ENCODE data around the gene CFAP299. TPM values are rescaled to one million over a fixed set of nuclear protein-coding genes. Genes with fewer than 3 reads are reported as not detected.

The CFAP299 gene
- total and polyA plus RNA-seq, 2 experiments from 2014 or later, result 0.24 to 1.4 TPM

- Histone ChIP-seq H3K27ac (no peak overlapping the region), H3K4me1 (ENCODE audit: low read depth) (no peaks in the 10 kb centered on the region), H3K9me3 (ENCODE audit: low read depth) (no peaks in the 10 kb centered on the region), H3K27me3 (no peaks in the 10 kb centered on the region), H3K4me3 (no peak overlapping the region), H3K36me3 (no peaks in the 10 kb centered on the region)
- TF ChIP-seq CTCF (IDR thresholded peaks at IDR 0.05; ENCODE audit: low read depth, low read length), result no peak
- DNase-seq (ENCODE audit: low read depth in 1 of 2, low spot score in 1 of 2), result no peak
Observed at GRCh38 chr4:80390178-80390577, 54.6 kb downstream of the CFAP299 start.

DNA sequence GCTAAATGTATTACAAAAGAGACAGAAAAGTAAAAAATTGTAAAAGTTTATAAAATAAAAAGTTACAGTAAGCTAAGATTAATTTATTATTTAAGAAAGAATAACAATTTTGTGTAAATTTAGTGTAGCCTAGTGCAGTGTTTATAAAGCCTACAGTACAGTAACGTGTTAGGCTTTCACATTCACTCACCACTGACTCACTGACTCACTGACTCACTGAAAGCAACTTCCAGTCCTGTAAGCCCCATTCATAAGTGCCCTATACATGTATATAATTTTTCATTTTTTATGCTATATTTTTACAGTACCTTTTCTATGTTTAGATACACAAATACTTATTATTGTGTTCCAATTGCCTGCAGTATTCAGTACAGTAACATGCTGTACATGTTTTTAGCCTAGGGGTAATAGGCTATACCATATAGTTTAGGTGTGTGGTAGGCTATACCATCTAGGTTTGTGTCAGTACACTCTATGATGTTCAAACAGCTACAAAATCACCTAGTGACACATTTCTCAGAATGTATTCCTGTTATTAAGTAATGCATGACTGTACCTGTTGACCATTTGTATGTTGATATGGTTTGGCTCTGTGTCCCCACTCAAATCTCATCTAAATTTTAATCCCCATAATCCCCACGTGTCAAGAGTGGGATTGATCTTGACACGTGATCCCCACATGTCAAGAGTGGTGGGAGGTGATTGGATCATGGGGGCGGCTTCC is 57.9 kb downstream of the CFAP299 start:
- no peak for TF ChIP-seq CTCF (IDR thresholded peaks at IDR 0.05; ENCODE audit: low read depth, low read length)
- H3K9me3 ChIP-seq (ENCODE audit: low read depth), result no peaks in the 10 kb centered on the region
- DNase-seq (ENCODE audit: low read depth in 1 of 2, low spot score in 1 of 2), result peak in 1 of 2 donors; percentile 20

DNA sequence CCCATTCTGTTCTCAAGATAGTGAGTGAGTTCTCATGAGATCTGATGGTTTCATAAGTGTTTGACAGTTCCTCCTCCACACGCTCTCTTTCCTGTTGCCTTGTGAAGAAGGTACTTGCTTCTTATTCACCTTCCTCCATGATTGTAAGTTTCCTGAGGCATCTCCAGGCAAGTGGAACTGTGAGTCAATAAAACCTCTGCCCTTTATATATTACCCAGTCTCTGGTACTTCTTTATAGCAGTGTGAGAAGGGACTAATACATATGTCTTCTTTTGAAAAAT is 58.4 kb downstream of the CFAP299 start:
- DNase-seq (ENCODE audit: low read depth in 1 of 2, low spot score in 1 of 2), result no peak
- no peaks in the 10 kb centered on the region for H3K27me3 ChIP-seq

More for the DNA sequence above, 57.9 kb downstream of the CFAP299 start:
- no peaks in the 10 kb centered on the region for H3K36me3 ChIP-seq
- H3K27me3 ChIP-seq, result no peaks in the 10 kb centered on the region
- H3K4me3 ChIP-seq, result no peak overlapping the region
- no peaks in the 10 kb centered on the region for H3K4me1 ChIP-seq (ENCODE audit: low read depth)
- no peak overlapping the region for H3K27ac ChIP-seq

DNA sequence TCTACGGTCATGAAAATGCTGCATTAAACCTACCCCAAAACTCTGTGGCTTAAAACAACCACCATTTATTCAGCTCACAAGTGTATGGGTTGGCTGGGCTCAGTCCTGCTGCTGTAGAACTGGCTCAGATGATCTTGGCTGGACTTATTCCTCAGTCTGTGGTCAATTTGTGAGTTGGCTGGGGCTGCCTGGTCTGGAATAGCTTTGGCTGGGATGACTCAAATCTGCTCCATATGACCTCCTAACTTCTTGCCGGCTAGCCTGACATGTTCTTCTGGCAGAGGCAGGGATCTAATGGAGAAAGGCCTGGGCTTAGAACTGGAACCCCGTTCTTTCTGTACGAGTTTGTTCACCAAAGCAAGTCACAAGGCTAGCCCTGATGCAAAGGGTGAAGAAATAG is 71.7 kb downstream of the CFAP299 start:
- H3K27ac ChIP-seq, result no peak overlapping the region

More for the DNA sequence above, 58.4 kb downstream of the CFAP299 start:
- Histone ChIP-seq H3K4me1 (ENCODE audit: low read depth) (no peaks in the 10 kb centered on the region), H3K36me3 (no peaks in the 10 kb centered on the region), H3K27ac (no peak overlapping the region), H3K4me3 (no peak overlapping the region), H3K9me3 (ENCODE audit: low read depth) (no peaks in the 10 kb centered on the region)
- TF ChIP-seq CTCF (IDR thresholded peaks at IDR 0.05; ENCODE audit: low read depth, low read length), result no peak

GRCh38 chr4:80409809-80410208 is 74.3 kb downstream of the CFAP299 start:
- H3K4me1 ChIP-seq (ENCODE audit: low read depth), result no peaks in the 10 kb centered on the region
- H3K9me3 ChIP-seq (ENCODE audit: low read depth), result no peaks in the 10 kb centered on the region
- H3K27ac ChIP-seq, result no peak overlapping the region
- H3K36me3 ChIP-seq, result no peaks in the 10 kb centered on the region
- H3K4me3 ChIP-seq, result no peak overlapping the region
- no peak for DNase-seq (ENCODE audit: low read depth in 1 of 2, low spot score in 1 of 2)
- no peak for TF ChIP-seq CTCF (IDR thresholded peaks at IDR 0.05; ENCODE audit: low read depth, low read length)
- H3K27me3 ChIP-seq, result no peaks in the 10 kb centered on the region

More for the DNA sequence above, 71.7 kb downstream of the CFAP299 start:
- H3K9me3 ChIP-seq (ENCODE audit: low read depth), result no peaks in the 10 kb centered on the region
- H3K4me3 ChIP-seq, result no peak overlapping the region
- DNase-seq (ENCODE audit: low read depth in 1 of 2, low spot score in 1 of 2), result peak in 1 of 2 donors; percentile 25
- H3K27me3 ChIP-seq, result no peaks in the 10 kb centered on the region
- TF ChIP-seq CTCF (IDR thresholded peaks at IDR 0.05; ENCODE audit: low read depth, low read length), result no peak
- H3K36me3 ChIP-seq, result no peaks in the 10 kb centered on the region
- H3K4me1 ChIP-seq (ENCODE audit: low read depth), result no peaks in the 10 kb centered on the region
